PC-9 (cell line): ENCODE results near the gene BCAR1.
"Not testable (repeated sequence)": the region's sequence is repeated elsewhere in the genome, so short reads cannot be mapped to it uniquely, and the experiment has no call there.

Experiments
- EZH2 ChIP-seq: fragments of 200-600 bp; sonication (generic); IDR thresholded peaks from 2 replicates; pipeline ENCODE4 v1.8.0; 2017; ENCODE audit warnings: antibody characterized with exemption, low read depth
- TF ChIP-seq, protein P1 (sequence below): fragments of 200-600 bp; sonication (generic); conservative IDR thresholded peaks from 2 replicates; pipeline ENCODE4 v1.6.1; 2017; ENCODE audit warnings: mixed run types, antibody characterized with exemption, mild to moderate bottlenecking, moderate library complexity

DNA sequence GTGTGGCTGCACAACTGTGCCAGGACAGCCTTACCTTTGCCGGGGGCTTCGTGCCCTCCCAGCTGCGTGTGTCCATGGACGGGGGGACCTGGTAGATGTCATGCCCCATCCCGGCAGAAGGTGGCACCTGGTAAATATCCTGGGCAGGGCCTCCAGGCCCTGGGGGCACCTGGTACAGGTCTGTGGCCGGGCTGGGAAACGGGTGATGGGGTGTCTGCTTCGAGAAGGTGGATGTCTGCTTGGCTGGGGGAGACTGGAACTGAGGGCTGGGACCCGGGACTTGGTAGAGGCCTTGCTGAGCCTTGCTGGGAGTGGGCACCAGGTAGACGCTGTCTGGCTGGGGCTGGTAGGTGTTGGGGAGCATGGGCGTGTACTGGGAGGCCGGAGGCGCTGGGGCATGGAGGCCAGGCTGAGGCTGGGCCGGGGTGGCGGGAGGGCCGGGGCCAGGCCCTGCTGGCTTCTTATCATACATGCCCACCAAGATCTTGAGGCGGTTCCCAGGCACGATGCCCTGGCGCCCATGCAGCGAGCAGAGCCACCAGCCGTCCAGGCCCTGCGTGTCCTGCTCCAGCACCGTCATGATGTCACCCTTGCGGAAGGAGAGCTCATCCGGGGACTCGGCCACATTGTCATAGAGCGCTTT, 8.9 kb downstream of the BCAR1 start:
- TF ChIP-seq EZH2 = not testable (repeated sequence)
- TF ChIP-seq, protein P1, sequence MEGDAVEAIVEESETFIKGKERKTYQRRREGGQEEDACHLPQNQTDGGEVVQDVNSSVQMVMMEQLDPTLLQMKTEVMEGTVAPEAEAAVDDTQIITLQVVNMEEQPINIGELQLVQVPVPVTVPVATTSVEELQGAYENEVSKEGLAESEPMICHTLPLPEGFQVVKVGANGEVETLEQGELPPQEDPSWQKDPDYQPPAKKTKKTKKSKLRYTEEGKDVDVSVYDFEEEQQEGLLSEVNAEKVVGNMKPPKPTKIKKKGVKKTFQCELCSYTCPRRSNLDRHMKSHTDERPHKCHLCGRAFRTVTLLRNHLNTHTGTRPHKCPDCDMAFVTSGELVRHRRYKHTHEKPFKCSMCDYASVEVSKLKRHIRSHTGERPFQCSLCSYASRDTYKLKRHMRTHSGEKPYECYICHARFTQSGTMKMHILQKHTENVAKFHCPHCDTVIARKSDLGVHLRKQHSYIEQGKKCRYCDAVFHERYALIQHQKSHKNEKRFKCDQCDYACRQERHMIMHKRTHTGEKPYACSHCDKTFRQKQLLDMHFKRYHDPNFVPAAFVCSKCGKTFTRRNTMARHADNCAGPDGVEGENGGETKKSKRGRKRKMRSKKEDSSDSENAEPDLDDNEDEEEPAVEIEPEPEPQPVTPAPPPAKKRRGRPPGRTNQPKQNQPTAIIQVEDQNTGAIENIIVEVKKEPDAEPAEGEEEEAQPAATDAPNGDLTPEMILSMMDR = not testable (repeated sequence)
